ENCODE measurements around the gene HOXB4.

The HOXB4 gene

GRCh38 chr17:48559840-48560817 lies 18.0 kb downstream of the HOXB4 start:
- no peaks in the 10 kb centered on the region for H3K9me3 ChIP-seq (ENCODE audit: control insufficient read depth, low read length)
- H3K27me3 ChIP-seq (ENCODE audit: control insufficient read depth, insufficient read depth, low read length), result no peaks in the 10 kb centered on the region
- H3K9ac ChIP-seq, result no peak overlapping the region
- no peaks in the 10 kb centered on the region for H3K4me1 ChIP-seq
- no peak overlapping the region for H3K27ac ChIP-seq
- H3K79me2 ChIP-seq, result no peaks in the 10 kb centered on the region
- no peak overlapping the region for H3K4me3 ChIP-seq (ENCODE audit: low read depth, low read length)
- no peak for TF ChIP-seq CTCF (IDR thresholded peaks at IDR 0.05)
- no peak overlapping the region for H3K4me2 ChIP-seq (ENCODE audit: low read length)
- H3K36me3 ChIP-seq (ENCODE audit: control insufficient read depth, insufficient read depth, low read length), result no peaks in the 10 kb centered on the region
- H2AFZ ChIP-seq, result no peak overlapping the region

- Histone ChIP-seq H3K27me3 (ENCODE audit: control insufficient read depth, insufficient read depth, low read length) (no peaks in the 10 kb centered on the region), H3K4me1 (no peaks in the 10 kb centered on the region), H3K4me3 (ENCODE audit: low read depth, low read length) (no peak overlapping the region), H3K4me2 (ENCODE audit: low read length) (no peak overlapping the region), H3K27ac (no peak overlapping the region), H3K9ac (no peak overlapping the region), H3K9me3 (ENCODE audit: control insufficient read depth, low read length) (no peaks in the 10 kb centered on the region), H3K79me2 (no peaks in the 10 kb centered on the region), H3K36me3 (ENCODE audit: control insufficient read depth, insufficient read depth, low read length) (no peaks in the 10 kb centered on the region), H2AFZ (no peak overlapping the region)
- TF ChIP-seq CTCF (IDR thresholded peaks at IDR 0.05), result no peak
These were observed 18.9 kb downstream of the HOXB4 start for GRCh38 chr17:48559122-48559839.

GRCh38 chr17:48558831-48559121 lies 19.4 kb downstream of the HOXB4 start:
- no peak overlapping the region for H2AFZ ChIP-seq
- TF ChIP-seq CTCF (IDR thresholded peaks at IDR 0.05), result no peak
- H3K9me3 ChIP-seq (ENCODE audit: control insufficient read depth, low read length), result no peaks in the 10 kb centered on the region
- H3K4me2 ChIP-seq (ENCODE audit: low read length), result no peak overlapping the region
- no peaks in the 10 kb centered on the region for H3K36me3 ChIP-seq (ENCODE audit: control insufficient read depth, insufficient read depth, low read length)
- H3K4me1 ChIP-seq, result no peaks in the 10 kb centered on the region
- H3K27me3 ChIP-seq (ENCODE audit: control insufficient read depth, insufficient read depth, low read length), result no peaks in the 10 kb centered on the region
- no peaks in the 10 kb centered on the region for H3K79me2 ChIP-seq
- H3K9ac ChIP-seq, result no peak overlapping the region
- no peak overlapping the region for H3K27ac ChIP-seq
- H3K4me3 ChIP-seq (ENCODE audit: low read depth, low read length), result no peak overlapping the region

DNA sequence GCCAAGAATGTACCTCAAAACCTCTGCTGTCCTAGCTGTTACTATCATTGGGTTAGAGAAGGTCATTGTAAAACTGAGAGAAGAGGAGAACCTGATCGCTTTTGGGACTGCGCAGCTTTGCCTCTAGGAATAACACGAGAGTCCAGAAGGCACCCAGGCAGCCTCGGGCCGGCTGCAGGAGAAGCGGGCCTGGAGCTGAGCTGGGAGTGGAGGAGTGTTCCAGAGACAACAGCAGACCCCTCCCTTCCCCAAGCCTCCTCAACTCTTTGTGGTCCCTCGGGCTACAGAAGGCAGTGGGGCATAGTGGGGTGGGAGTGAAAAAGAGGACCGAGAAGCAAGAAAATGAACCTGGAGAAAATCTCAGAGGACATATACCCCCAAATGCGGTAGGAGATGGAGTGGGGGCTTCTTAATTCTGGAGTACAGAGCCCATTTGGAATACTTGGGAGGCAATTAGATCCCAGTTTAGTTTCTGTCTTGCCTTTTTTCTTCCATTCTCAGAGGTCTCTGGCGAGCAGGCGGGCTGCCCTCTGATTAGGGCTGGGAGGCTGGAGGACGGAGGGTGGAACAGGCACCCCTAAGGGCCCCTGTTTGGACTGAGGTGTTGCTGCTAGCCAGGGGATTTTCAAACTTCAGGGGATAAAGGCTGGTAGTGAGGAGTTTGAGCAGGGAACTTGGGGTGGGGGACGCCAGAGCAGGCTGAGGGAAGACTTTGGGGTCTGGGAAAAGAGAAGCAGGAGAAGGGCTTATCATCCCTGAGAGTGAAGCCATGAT lies 19.9 kb downstream of the HOXB4 start:
- Histone ChIP-seq H3K4me1 (no peaks in the 10 kb centered on the region), H2AFZ (no peak overlapping the region), H3K79me2 (no peaks in the 10 kb centered on the region), H3K36me3 (ENCODE audit: control insufficient read depth, insufficient read depth, low read length) (no peaks in the 10 kb centered on the region), H3K4me2 (ENCODE audit: low read length) (no peak overlapping the region), H3K27ac (no peak overlapping the region), H3K9ac (no peak overlapping the region), H3K4me3 (ENCODE audit: low read depth, low read length) (no peak overlapping the region), H3K27me3 (ENCODE audit: control insufficient read depth, insufficient read depth, low read length) (no peaks in the 10 kb centered on the region), H3K9me3 (ENCODE audit: control insufficient read depth, low read length) (no peaks in the 10 kb centered on the region)
- TF ChIP-seq CTCF (IDR thresholded peaks at IDR 0.05), result no peak

All from parathyroid adenoma (tissue), 2 donors.